K562 (cell line): Measurements from ENCODE around the gene ZNF763. TPM values are rescaled to one million over a fixed set of nuclear protein-coding genes. Genes with fewer than 3 reads are reported as not detected.

Source experiments
- ARNT ChIP-seq, 2 experiments: fragments of 450-650 bp; IDR thresholded peaks; 2 replicates each; pipeline ENCODE4 v1.6.1; 2016; ENCODE audit warnings: mild to moderate bottlenecking in 1 of 2
- CEBPB ChIP-seq: fragments of 450-650 bp; IDR thresholded peaks from 2 replicates; pipeline ENCODE4 v1.6.1; 2016; ENCODE audit warnings: missing genetic modification characterization, missing compliant biosample characterization
- EGR1 ChIP-seq: fragments of 450-650 bp; conservative IDR thresholded peaks from 2 replicates; pipeline ENCODE4 v1.6.1; 2017; ENCODE audit warnings: mild to moderate bottlenecking
- EP300 ChIP-seq: IDR thresholded peaks from 2 replicates; pipeline ENCODE4 v1.6.1; 2012; ENCODE audit warnings: low read length, improper control_type of control experiment
- FOSL1 ChIP-seq: fragments of 200-800 bp; sonication (Bioruptor generic); conservative IDR thresholded peaks from 2 replicates; pipeline ENCODE4 v1.6.1; 2016; ENCODE audit warnings: missing genetic modification characterization, missing compliant biosample characterization
- FOXJ3 ChIP-seq: sonication (generic); formaldehyde crosslinking; IDR thresholded peaks from 2 replicates; pipeline ENCODE4 v1.4.0; 2020; ENCODE audit warnings: mild to moderate bottlenecking, missing genetic modification reagents
- GABPA ChIP-seq: fragments of 200-800 bp; sonication (Bioruptor generic); conservative IDR thresholded peaks from 2 replicates; pipeline ENCODE4 v1.6.1; 2016; ENCODE audit warnings: low read depth, missing genetic modification characterization, missing compliant biosample characterization
- GATAD2A ChIP-seq: fragments of 450-650 bp; IDR thresholded peaks from 2 replicates; pipeline ENCODE4 v1.6.1; 2017
- HDAC8 ChIP-seq: fragments of 450-650 bp; IDR thresholded peaks from 2 replicates; pipeline ENCODE4 v1.6.1; 2016; ENCODE audit warnings: mild to moderate bottlenecking, missing genetic modification characterization, moderate library complexity, missing compliant biosample characterization
- HDGF ChIP-seq: fragments of 450-650 bp; IDR thresholded peaks from 2 replicates; pipeline ENCODE4 v1.6.1; 2016
- HIVEP1 ChIP-seq: fragments of 250-450 bp; sonication (Bioruptor Pico); IDR thresholded peaks from 2 replicates; pipeline ENCODE4 v1.4.0; 2020; ENCODE audit warnings: mild to moderate bottlenecking
- ILK ChIP-seq: fragments of 450-650 bp; IDR thresholded peaks from 2 replicates; pipeline ENCODE4 v1.6.1; 2016; ENCODE audit warnings: missing genetic modification characterization, low read depth, mild to moderate bottlenecking, missing compliant biosample characterization, moderate library complexity, borderline replicate concordance
- IRF9 ChIP-seq: fragments of 450-650 bp; IDR thresholded peaks from 2 replicates; pipeline ENCODE4 v1.6.1; 2016; ENCODE audit warnings: missing biosample characterization, missing genetic modification characterization
- MEF2D ChIP-seq: conservative IDR thresholded peaks from 2 replicates; pipeline ENCODE4 v1.6.1; 2016; ENCODE audit warnings: low read depth, missing genetic modification characterization, missing compliant biosample characterization
- NFIC ChIP-seq: fragments of 450-650 bp; IDR thresholded peaks from 2 replicates; pipeline ENCODE4 v1.6.1; 2017; ENCODE audit warnings: mild to moderate bottlenecking, inconsistent platforms
- RFX5 ChIP-seq: IDR thresholded peaks from 2 replicates; pipeline ENCODE4 v1.6.1; 2011; ENCODE audit warnings: low read depth, mild to moderate bottlenecking, improper control_type of control experiment, low read length
- SREBF2 ChIP-seq: sonication (generic); formaldehyde crosslinking; IDR thresholded peaks from 2 replicates; pipeline ENCODE4 v1.4.0; 2020; ENCODE audit warnings: mild to moderate bottlenecking, missing genetic modification reagents
- TAF15 ChIP-seq: fragments of 200-400 bp; formaldehyde crosslinking; IDR thresholded peaks from 2 replicates; pipeline ENCODE4 v1.6.1; 2017; ENCODE audit warnings: mild to moderate bottlenecking, low read depth, low read length, moderate library complexity
- TFAM ChIP-seq: fragments of 250-450 bp; sonication (Bioruptor Pico); conservative IDR thresholded peaks from 2 replicates; pipeline ENCODE4 v1.5.0; 2021; ENCODE audit warnings: mild to moderate bottlenecking, moderate library complexity
- ZNF175 ChIP-seq: fragments of 200-800 bp; sonication (Bioruptor generic); IDR thresholded peaks from 2 replicates; pipeline ENCODE4 v1.6.1; 2016; ENCODE audit warnings: low read depth, mild to moderate bottlenecking, missing genetic modification characterization, missing compliant biosample characterization
- ZNF23 ChIP-seq: fragments of 250-450 bp; sonication (Bioruptor Pico); IDR thresholded peaks from 2 replicates; pipeline ENCODE4 v1.4.0; 2020; ENCODE audit warnings: mild to moderate bottlenecking
- ZNF778 ChIP-seq: fragments of 450-650 bp; formaldehyde crosslinking; IDR thresholded peaks from 2 replicates; pipeline ENCODE4 v1.4.0; 2020; ENCODE audit warnings: mild to moderate bottlenecking, moderate library complexity
- ZNF785 ChIP-seq: fragments of 250-450 bp; sonication (Bioruptor Pico); IDR thresholded peaks from 2 replicates; pipeline ENCODE4 v1.4.0; 2020; ENCODE audit warnings: mild to moderate bottlenecking
- polyA plus RNA-seq, 8 experiments: library from polyadenylated mRNA; depleted of rRNA in 4 of 8; stranded (reverse) in 5 of 8; unstranded in 3 of 8; fragments of >200 nt; fragmentation: Nextera tagmentation in 2 of 8; fragmentation: Illumina TruSeq in 1 of 8; extraction: Ambion mirVana in 2 of 8; extraction: Trizol in 1 of 8; gene quantifications; 2 replicates each; pipeline versions ENCODE4 v1.2.1 to v1.2.3, GENCODE V29; 2011 to 2014; ENCODE audit warnings: inconsistent platforms in 1 of 8, missing spikeins in 1 of 8
- total RNA-seq, 7 experiments: library from RNA; depleted of rRNA in 6 of 7; stranded (reverse); fragments of >200 nt in 6 of 7; fragmentation: Illumina TruSeq in 2 of 7; extraction: Trizol in 2 of 7; gene quantifications; 2 replicates each; pipeline versions ENCODE4 v1.2.1 to v1.2.3, GENCODE V29; 2011 to 2021; ENCODE audit warnings: low replicate concordance in 1 of 7
- TF ChIP-seq, protein P1 (sequence below): fragments of 450-650 bp; IDR thresholded peaks from 2 replicates; pipeline ENCODE4 v1.7.0; 2016; ENCODE audit warnings: borderline replicate concordance
- TF ChIP-seq, protein P2 (sequence below): fragments of 250-450 bp; sonication (Bioruptor Pico); IDR thresholded peaks from 2 replicates; pipeline ENCODE4 v1.8.0; 2022; ENCODE audit warnings: moderate library complexity, mild to moderate bottlenecking, inconsistent platforms

Gene ZNF763
- total and polyA plus RNA-seq, 9 of the 15 experiments (the other 6 are each of a cell fraction or from before 2014, with no cell fraction given), result 0.08 to 0.28 (median 0.16) TPM; not detected in 3

DNA sequence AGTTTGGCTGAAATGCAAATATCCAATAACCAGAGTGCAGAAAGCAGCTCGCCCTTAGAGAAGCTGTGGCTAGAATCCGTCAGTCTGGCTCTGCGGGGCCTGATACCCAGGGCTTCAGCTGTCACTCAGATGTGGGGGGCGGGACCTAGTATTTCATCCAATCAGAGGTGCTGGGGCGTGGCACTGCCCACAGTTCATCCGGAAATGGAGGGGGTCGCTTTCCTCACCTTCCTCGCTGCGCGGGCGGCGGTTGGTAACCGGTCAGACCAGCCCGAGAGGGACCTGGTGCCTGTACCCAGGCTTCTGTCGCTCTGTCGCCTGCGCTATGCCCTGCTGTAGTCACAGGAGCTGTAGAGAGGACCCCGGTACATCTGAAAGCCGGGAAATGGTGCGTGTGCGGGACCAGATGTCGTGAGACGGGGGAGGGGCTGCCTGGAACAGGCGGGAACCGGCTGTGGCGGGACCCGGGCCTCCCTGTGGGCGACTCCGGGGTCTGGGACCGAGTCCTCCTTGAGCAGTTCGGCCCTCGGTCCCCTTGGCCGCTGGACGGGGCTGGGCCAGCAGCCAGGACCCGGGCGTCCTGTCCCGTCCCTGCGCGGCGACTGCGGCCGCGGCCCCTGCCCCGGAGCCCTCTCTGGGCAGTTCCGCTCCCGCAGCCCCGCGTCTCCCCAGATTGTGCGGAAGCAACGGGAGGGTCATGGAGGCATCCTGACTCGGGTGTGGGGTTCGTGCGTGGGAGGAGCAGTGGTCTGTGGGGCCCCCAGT, 39.8 kb upstream of the ZNF763 start, which contains the start of gene ZNF700 (continued):
- TF ChIP-seq, protein P1, sequence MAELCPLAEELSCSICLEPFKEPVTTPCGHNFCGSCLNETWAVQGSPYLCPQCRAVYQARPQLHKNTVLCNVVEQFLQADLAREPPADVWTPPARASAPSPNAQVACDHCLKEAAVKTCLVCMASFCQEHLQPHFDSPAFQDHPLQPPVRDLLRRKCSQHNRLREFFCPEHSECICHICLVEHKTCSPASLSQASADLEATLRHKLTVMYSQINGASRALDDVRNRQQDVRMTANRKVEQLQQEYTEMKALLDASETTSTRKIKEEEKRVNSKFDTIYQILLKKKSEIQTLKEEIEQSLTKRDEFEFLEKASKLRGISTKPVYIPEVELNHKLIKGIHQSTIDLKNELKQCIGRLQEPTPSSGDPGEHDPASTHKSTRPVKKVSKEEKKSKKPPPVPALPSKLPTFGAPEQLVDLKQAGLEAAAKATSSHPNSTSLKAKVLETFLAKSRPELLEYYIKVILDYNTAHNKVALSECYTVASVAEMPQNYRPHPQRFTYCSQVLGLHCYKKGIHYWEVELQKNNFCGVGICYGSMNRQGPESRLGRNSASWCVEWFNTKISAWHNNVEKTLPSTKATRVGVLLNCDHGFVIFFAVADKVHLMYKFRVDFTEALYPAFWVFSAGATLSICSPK, result no peak
- TF ChIP-seq ZNF23 (CRISPR knock-in tag) (no peak), HDAC8 (no peak), MEF2D (no peak), HDGF (no peak), IRF9 (no peak), ARNT (IDR thresholded peaks at IDR 0.05) (no peak), ZNF785 (CRISPR knock-in tag) (no peak), CEBPB (tag) (no peak), GABPA (tag) (peak; percentile 83), ILK (tag) (no peak), ZNF175 (CRISPR knock-in tag) (no peak), RFX5 (no peak), GATAD2A (no peak), NFIC (peak; percentile 47), HIVEP1 (CRISPR knock-in tag) (no peak), EGR1 (peak; percentile 71), EP300 (peak; percentile 5; the same call in 1 of the 2 replicates), FOSL1 (tag) (no peak), FOXJ3 (CRISPR knock-in tag) (no peak), TFAM (CRISPR knock-in tag) (no peak), SREBF2 (CRISPR knock-in tag) (no peak; the same call in 1 of the 2 replicates), TAF15 (no peak), ZNF778 (no peak)
- TF ChIP-seq, protein P2, sequence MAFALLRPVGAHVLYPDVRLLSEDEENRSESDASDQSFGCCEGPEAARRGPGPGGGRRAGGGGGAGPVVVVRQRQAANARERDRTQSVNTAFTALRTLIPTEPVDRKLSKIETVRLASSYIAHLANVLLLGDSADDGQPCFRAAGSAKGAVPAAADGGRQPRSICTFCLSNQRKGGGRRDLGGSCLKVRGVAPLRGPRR (CRISPR knock-in tag), result no peak
